HG03565 (cell line): Measurements from ENCODE around the gene TAS2R43.
"Not testable (repeated sequence)": the region's sequence is repeated elsewhere in the genome, so short reads cannot be mapped to it uniquely, and the experiment has no call there.

Source experiments
- ATAC-seq: cut with Tn5 transposase; IDR thresholded peaks from one replicate; pipeline ENCODE4 v1.9.1; 2021; ENCODE audit warnings: mild to moderate bottlenecking, moderate library complexity; ENCODE audit not compliant: unreplicated experiment

The TAS2R43 gene, protein sequence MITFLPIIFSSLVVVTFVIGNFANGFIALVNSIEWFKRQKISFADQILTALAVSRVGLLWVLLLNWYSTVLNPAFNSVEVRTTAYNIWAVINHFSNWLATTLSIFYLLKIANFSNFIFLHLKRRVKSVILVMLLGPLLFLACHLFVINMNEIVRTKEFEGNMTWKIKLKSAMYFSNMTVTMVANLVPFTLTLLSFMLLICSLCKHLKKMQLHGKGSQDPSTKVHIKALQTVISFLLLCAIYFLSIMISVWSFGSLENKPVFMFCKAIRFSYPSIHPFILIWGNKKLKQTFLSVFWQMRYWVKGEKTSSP

DNA sequence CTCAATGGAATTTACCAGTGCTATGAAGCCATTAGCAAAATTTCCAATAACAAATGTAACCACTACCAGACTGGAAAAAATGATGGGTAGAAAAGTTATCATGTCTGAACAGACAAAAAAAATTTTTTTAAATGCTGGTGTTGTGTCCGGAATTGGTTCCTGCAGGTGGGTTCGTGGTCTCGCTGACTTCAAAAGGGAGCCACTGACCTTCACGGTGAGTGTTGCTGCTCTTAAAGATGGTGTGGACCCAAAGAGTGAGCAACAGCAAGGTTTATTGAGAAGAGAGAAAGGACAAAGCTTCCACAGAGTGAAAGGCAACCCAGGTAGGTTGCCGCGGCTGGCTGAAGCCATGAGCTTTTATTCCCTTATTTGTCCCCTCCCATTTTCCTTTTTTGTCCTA is at the start of gene TAS2R43:
TAS2R43 (minus strand) TSS at position 186 of the 400 bp plus-strand sequence; CDS start at position 102, 84 bp downstream.
- ATAC-seq, result no peak

DNA sequence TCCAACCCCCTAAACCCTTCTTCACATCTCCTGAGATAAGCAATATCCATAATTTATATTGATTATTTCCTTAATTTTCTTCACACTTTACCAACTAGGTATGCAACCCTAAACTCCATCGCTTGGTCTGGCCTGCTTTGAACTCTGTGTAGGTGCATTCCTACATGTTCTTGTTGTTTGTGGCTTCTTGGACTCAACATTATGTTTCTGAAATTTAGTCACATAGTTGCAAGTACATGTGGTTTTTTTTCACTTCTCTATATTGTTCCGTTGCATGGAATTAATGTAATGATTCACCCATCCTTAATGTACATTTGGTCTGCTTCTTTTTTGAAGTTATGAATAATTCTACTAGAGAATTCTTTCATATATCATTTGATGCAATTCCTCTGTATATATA is 44.0 kb upstream of the TAS2R43 start:
- ATAC-seq, result no peak

DNA sequence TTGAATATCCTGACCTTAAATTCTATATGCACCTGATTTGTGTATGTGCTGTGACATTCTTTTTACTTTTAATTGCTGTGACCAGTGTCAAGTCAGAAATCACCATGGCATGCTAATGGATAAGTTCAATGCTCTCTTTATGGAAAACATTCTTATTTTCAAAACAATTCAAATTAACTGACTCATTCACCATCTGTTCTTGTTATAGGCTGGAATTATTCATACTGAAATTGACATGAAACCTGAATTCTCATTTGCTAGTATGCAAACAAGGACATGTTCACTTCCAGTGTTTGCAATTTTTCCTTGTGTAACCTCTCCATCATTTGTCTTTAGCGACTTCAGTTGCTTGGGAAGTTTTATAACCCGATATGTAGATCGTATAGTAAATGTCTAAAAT is 42.2 kb upstream of the TAS2R43 start, which contains the start of gene TAS2R30:
TAS2R30 (minus strand) TSS at position 340 of the 400 bp plus-strand sequence. CDS start 400 bp downstream, outside the sequence.
- no peak for ATAC-seq

DNA sequence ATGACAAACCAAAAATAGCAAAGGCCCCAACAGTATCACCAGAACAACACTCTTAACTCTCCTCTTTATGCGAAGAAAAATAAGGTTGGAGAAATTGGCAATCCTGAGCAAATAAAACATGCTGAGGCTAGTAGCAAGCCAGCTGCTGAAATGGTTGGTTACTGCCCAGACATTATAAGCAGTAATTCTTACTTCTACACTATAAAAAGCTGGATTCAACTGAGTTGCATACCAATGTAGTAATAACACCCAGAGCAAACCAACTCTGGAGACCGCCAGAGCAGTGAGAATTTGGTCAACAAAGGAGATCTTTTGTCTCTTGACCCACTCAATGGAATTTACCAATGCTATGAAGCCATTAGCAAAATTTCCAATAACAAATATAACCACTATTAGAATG is 41.7 kb upstream of the TAS2R43 start:
- no peak for ATAC-seq

DNA sequence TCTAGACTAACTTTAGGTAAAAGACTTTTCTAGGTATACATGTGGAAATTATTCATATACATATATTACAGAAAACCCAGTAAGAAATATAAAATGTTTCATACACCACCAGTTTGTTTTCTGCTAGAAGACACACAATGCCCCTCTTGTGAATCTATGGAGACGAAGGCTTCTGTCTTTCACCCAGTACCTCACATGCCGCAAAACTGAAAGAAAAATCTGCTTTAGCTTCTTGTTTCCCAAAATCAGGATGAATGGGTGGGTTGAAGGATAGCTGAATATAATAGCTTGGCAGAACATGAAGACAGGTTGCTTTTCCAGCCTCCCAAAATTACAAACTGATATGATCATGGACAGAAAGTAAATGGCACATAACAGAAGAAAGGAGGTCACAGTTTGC is 41.0 kb upstream of the TAS2R43 start:
- ATAC-seq, result no peak

DNA sequence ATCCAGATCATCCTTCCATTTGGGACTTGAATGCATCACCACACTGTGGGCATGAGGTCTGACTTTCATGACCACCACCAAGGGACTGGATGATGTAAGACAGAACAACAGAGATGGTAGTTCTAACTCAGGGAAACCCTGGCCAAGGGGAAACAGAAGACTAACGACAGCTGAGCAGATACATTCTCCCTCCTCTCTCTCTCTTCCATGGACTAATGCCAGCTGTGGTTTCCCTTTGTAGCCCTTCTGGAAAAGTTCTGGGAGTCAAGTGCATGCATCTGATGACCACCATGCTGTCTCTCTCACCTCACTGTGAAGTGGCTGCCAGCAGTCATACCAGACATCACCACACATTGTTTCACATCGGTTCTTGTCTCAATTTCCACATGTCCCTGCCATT is 38.9 kb upstream of the TAS2R43 start:
- ATAC-seq, result no peak

DNA sequence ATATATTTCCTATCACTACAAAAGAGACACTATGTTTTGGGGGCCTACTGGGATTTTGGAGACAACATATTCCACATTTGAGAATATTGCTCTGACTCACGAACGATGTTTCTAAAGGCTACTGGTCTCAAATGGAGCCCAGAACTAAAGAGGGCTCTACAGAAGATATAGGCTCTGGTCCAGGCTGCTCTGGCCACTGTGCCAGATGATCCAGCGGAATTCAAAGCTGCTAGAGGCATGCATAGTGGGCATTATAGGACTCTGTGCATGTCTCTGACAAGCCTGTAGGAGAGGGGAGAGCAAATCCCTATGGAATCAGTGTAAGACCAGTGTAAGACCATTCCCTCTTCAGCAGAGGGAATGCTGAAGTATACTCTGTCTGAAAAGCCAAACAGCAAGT is 38.3 kb upstream of the TAS2R43 start:
- ATAC-seq, result no peak

DNA sequence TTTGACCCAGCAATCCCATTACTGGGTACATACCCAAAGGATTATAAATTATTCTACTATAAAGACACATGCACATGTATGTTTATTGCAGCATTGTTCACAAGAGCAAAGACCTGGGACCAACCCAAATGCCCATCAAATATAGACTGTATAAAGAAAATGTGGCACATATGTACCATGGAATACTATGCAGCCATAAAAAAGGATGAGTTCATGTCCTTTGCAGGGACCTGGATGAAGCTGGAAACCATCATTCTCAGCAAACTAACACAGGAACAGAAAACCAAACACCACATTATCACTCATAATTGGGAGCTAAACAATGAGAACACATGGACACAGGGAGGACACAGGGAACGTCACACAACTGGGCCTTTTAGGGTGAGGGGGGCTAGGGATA is 22.0 kb upstream of the TAS2R43 start:
- ATAC-seq, result not testable (repeated sequence)

DNA sequence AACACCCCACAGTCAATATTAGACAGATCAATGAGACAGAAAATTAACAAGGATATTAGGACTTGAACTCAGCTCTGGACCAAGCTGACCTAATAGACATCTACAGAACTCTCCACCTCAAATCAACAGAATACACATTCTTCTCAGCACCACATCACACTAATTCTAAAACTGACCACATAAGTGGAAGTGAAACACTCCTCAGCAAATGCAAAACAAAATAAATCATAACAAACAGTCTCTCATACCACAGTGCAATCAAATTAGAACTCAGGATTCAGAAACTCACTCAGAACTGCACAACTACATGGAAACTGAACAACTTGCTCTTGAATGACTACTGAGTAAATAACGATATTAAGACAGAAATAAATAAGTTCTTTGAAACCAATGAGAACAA is 19.1 kb upstream of the TAS2R43 start:
- ATAC-seq, result not testable (repeated sequence)

DNA sequence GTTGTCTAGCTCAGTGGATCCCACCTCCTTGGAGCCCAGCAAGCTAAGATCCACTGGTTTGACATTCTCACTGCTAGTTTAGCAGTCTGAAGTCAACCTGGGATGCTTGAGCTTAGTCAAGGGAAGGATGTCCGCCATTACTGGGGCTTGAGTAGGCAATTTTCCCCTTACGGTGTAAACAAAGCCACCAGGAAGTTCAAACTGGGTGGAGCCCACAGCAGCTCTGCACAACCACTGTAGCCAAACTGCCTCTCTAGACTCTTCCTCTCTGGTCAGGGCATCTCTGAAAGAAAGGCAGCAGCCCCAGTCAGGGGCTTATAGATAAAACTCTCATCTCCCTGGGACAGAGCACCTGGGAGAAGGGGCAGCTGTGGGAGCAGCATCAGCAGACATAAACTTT is 16.7 kb upstream of the TAS2R43 start:
- ATAC-seq, result no peak

DNA sequence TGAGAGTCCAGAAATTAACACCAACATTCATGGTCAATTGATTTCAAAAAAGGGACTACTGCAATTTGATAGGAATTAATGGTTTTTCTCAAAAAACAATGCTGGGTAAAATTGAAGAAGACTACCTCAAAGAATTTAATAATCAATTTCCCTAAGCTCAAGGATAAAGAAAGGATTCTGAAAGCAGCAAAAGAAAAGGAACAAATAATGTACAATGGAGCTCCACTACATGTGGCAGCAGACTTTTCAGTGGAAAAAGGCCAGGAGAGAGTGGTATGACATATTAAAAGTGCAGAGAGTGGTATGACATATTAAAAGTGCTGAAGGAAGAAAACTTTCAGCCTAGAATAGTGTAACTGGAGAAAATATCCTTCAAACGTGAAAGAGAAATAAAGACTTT is 15.6 kb upstream of the TAS2R43 start:
- no peak for ATAC-seq

DNA sequence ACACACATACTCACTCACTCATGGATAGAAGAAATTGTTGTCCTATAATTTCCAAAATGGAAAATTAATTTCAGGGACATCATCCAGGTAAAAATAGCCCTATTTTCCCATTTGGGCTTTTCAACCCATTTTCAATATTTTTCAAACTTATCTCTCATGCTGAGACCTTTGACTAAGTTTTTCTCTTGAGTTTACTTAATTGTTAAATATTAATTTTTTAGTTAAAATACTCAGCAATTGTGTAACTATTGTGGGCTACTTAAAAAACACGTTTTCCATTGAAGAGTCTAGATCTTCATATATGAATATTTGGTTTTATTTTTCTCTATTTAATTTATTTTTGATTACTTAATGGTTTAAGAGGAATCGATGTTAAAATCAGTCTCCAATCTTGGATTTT is 14.2 kb upstream of the TAS2R43 start:
- no peak for ATAC-seq

DNA sequence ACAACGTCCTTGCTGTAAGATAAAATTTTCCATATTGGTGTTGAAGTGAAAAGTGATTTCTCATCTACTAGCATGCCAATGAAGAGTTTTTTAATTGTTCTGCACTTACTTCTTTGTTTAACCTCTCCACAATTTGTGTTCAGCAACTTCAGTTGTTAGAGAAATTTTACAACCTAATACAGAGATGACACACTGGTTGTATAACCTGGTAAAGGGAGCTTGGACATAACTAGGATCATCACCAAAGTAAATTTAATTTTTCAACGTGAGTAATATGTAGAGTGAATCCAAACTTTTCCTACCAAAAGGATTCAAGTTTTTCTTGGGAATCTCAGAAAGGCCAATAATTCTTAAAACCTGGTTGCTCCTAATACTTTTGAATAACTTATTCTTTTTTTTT is 13.4 kb upstream of the TAS2R43 start:
- no peak for ATAC-seq

DNA sequence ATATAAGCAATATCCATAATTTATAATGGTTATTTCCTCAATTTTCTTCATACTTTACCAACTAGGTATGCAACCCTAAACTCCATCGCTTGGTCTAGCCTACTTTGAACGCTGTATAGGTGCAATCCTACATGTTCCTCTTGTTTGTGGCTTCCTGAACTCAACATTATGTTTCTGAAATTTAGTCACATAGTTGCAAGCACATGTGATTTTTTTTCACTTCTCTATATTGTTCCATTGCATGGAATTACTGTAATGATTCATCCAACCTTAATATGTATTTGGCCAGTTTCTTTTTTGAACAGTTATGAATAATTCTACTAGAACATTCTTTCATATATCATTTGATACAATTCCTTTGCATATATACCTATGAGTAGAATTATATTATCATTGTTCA is 2.8 kb upstream of the TAS2R43 start:
- ATAC-seq, result not testable (repeated sequence)

DNA sequence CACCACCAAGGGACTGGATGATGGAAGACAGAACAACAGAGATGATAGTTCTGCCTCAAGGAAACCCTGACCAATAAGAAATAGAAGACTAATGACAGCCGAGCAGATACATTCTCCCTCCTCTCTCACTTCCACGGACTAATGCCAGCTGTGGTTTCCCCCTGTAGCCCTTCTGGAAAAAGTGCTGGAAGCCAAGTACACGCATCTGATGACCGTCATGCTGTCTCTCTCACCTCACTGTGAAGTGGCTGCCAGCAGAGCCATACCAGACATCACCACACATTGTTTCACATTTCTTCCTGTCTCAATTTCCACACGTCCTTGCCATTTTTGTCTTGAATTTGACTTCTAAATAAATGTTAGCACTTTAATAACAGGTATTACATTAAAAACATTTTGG is 2.9 kb downstream of the TAS2R43 start:
- ATAC-seq, result no peak

DNA sequence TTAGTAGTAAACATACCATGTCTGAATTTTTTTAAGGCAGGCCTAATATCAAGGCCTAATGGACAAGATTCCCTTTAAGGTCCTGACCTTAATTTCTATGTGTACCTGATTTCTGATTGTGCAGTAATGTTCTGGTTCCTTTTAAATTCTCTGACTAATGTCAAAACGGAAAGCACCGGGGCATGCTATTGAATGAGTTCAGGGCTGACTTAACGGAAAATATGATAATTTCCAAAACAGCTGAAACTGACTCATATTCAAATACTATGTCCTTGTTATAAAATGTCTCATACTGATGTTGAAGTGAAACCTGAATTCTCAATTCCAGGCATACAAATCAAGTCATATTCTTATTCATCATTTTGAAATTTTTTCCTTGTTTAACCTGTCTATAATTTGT is 6.7 kb downstream of the TAS2R43 start:
- ATAC-seq, result peak; percentile 59

DNA sequence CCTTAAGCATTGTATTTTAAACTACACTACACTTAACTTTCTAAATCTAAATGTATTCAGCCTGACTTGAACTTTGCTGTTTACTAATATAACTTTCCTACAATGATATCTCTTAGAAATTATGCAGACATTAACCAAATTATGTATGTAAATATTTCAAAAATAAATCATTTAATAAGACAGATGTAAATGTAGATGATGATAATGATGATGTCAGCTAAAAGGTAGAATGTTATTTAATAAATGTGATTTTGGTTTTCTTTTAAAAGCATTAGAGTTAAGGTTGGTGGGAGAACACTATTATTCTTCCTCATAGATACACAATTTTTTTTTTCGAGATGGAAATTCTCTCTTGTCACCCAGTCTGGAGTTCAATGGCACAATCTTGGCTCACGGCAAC is 10.1 kb downstream of the TAS2R43 start:
- no peak for ATAC-seq

DNA sequence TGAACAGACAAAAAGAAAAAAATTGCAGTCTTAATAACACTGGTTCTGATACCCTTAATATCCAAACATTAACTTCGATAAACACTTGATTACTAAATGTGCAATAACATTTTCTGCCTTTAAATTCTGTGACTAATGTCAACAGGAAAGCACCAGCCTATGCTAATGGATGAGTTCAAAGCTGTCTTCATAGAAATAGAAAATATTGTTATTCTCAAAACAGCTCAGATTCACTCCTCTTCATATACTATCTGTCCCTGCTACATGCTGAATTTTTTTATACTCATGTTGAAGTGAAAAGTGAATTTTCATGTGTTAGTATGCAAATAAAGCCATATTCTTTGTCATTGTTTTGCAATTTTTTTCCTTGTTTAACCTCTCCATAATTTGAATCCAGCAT is 13.9 kb downstream of the TAS2R43 start:
- ATAC-seq, result no peak

DNA sequence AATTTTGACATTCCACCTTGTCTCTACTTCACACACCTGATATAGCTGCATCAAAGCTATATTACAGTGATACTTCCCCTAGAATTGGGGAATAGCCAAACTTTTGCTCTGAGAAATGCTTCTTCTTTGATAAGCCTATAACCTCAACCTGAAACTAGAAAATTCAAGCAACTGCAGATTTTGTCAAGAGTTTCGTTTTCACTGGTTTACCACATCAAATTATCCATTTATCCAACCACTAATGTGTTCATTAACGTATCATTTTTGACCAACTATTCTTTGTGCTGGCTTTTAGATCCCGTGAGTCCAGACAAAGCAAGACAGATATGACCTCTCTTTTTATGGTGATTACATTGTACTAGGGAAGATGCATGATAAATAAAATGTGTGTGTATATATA is 16.5 kb downstream of the TAS2R43 start:
- peak; percentile 59 for ATAC-seq

DNA sequence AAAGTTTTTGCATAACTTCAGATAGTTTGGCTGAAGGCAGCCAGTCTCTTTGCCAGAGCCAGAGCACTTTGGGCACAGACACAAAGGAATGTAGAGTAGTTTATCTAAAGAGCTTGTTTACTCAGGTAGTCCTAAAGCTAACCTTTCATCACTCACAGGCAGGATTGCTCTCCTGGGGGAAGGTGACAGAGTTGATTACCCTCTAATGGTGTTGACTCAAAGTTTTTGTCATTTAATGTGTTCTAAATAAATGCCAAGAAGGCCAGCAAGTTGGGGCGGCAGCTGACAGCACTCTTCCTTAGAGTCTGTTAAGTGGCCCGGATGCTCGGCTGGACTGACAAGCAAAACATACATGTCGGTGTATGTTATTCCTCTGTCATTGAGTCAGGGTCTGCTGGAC is 20.7 kb downstream of the TAS2R43 start:
- ATAC-seq, result no peak

DNA sequence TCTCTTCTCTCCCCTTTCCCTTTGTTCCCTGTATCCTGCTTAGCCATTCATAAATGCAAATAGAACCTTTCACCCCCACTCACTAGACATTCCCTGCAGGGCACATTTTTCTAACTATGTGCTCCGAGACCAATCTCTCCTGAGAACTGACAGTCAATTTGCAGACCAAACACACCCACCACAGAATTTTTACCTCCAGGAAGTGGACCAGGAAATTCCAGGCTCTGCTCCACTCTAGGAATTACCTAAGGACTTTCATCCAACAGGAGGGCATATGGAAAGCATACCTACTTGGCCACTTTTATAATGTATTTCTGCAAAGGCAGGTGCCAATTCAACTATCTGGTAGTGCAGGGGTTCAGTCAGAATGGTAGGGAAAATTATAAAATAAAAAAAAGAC is 21.1 kb downstream of the TAS2R43 start:
- ATAC-seq, result no peak

DNA sequence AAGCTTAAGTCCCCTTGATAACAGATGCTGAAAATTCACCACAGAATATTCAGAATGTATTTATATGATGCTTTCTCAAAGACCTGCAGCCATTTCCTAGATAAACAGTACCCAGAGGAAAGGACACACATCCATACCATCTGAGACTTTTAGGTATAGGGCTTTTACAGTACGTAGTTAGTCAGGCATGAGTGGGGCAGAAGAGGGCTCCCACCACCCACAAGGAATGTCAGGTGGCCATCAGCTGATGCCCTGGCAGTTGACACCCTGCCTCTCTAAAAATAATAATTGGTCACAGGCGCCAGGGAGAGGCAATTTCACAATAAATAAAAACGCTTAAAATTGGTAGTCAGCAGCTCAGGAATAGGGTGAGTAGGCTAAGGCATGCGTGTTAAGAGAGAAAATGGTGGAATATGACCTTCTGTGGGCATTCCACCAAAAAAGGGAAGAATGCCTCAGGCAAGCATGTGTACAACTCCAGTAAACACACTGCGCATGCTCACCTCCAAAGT is 22.2 kb downstream of the TAS2R43 start:
- no peak for ATAC-seq

DNA sequence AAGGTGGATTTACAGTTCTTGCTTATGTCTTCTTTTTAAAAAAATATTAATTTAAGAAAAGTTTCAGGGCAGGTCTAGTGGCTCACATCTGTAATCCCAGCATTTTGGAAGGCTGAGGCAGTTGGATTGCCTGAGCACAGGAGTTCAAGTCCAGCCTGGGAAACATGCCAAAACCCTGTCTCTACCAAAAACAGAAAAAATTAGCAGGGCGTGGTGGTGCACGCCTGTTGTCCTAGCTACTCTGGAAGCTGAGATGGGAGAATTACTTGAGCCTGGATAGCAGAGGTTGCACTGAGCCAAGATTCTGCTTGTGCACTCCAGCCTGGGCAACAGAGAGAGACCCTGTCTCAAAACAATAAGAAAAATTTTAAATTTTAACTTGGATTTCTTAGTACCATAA is 24.6 kb downstream of the TAS2R43 start:
- ATAC-seq, result no peak
